ENCODE data around the gene CTAG1A.
"Not testable (repeated sequence)": the region's sequence is repeated elsewhere in the genome, so short reads cannot be mapped to it uniquely, and the experiment has no call there.

CTAG1A gene

GRCh38 chrX:154575076-154575475 is 9.9 kb upstream of the CTAG1A start:
- not testable (repeated sequence) for DNase-seq

GRCh38 chrX:154582994-154583393 is 1.9 kb upstream of the CTAG1A start:
- not testable (repeated sequence) for DNase-seq

GRCh38 chrX:154590415-154590814 is 5.5 kb downstream of the CTAG1A start:
- not testable (repeated sequence) for DNase-seq

- DNase-seq = no peak
Observed at GRCh38 chrX:154592505-154592904, 7.6 kb downstream of the CTAG1A start.

GRCh38 chrX:154593201-154593600 is 8.3 kb downstream of the CTAG1A start:
- DNase-seq = no peak

- no peak for DNase-seq
Observed at GRCh38 chrX:154594491-154594890, 9.6 kb downstream of the CTAG1A start.

GRCh38 chrX:154595559-154596249 is 10.8 kb downstream of the CTAG1A start:
- no peak for DNase-seq

- peak; percentile 46 for DNase-seq
Observed at GRCh38 chrX:154596290-154596929, 11.5 kb downstream of the CTAG1A start.

- no peak for DNase-seq
Observed at GRCh38 chrX:154597221-154597620, 12.3 kb downstream of the CTAG1A start.

GRCh38 chrX:154598656-154599055 is 13.7 kb downstream of the CTAG1A start:
- DNase-seq = no peak

- no peak for DNase-seq
Observed at GRCh38 chrX:154599531-154599930, 14.6 kb downstream of the CTAG1A start.

GRCh38 chrX:154600759-154601374 is 15.9 kb downstream of the CTAG1A start:
- DNase-seq = no peak

GRCh38 chrX:154602226-154602625 is 17.3 kb downstream of the CTAG1A start:
- no peak for DNase-seq

- no peak for DNase-seq
Observed at GRCh38 chrX:154602766-154603437, 18.0 kb downstream of the CTAG1A start.

GRCh38 chrX:154603438-154604430 is 18.8 kb downstream of the CTAG1A start:
- DNase-seq = peak; percentile 62

GRCh38 chrX:154605566-154605965 is 20.6 kb downstream of the CTAG1A start:
- no peak for DNase-seq

GRCh38 chrX:154607370-154607769 is 22.4 kb downstream of the CTAG1A start:
- DNase-seq = no peak

- DNase-seq = not testable (repeated sequence)
Observed at GRCh38 chrX:154607976-154608375, 23.0 kb downstream of the CTAG1A start.

GRCh38 chrX:154608823-154609222 is 23.9 kb downstream of the CTAG1A start:
- not testable (repeated sequence) for DNase-seq

GRCh38 chrX:154611146-154611545 is 26.2 kb downstream of the CTAG1A start:
- not testable (repeated sequence) for DNase-seq

- not testable (repeated sequence) for DNase-seq
Observed at GRCh38 chrX:154613586-154613985, 28.7 kb downstream of the CTAG1A start.

GRCh38 chrX:154619182-154619581 is 34.2 kb downstream of the CTAG1A start, which contains the start of gene CTAG1B:
TSS of gene CTAG1B (minus strand) at chrX:154619282. CDS start at chrX:154619218, 64 bp downstream.
- DNase-seq = not testable (repeated sequence)

Data from HCEC 1CT (cell line).